Endothelial cell of umbilical vein (primary cell): ENCODE data around the gene TUBG2. TPM values are rescaled to one million over a fixed set of nuclear protein-coding genes. Genes with fewer than 3 reads are reported as not detected.

Experiments
- BruUV-seq: library from RNA; stranded (reverse); fragments of 400-500 nt; replicated peaks from 2 replicates; lab custom pipeline; 2021; lab: Mats Ljungman, UMichigan
- CTCF ChIA-PET: fragments of 300-600, 350-600 bp; sonication (Branson Sonifier 250); formaldehyde crosslinking; loops from one replicate; lab custom pipeline; 2021; ENCODE audit warnings: antibody characterized with exemption, inconsistent platforms; lab: Charles Lee
- POLR2A ChIA-PET: fragments of 300-600, 350-600 bp; sonication (Branson Sonifier 250); formaldehyde crosslinking; loops from one replicate; lab custom pipeline; 2021; ENCODE audit warnings: antibody characterized with exemption, inconsistent platforms; lab: Charles Lee
- DNase-seq: peaks from one replicate; pipeline ENCODE4 v3.0.0-alpha.2; 2011; ENCODE audit warnings: low read depth, low spot score
- FAIRE-seq: peaks from 2 replicates; lab custom pipeline; 2011; peaks lifted over from hg19 to GRCh38; lab: Jason Lieb, UNC
- H2AFZ ChIP-seq: 2 replicates; pipeline ENCODE4 v1.6.0; 2012; ENCODE audit warnings: low read depth, low read length, control low read depth, inconsistent platforms
- H3K27ac ChIP-seq: 2 replicates; pipeline ENCODE4 v1.5.1; 2011; ENCODE audit warnings: low read depth, mild to moderate bottlenecking, control low read depth, low read length, moderate library complexity; ENCODE audit not compliant: insufficient read depth
- H3K27me3 ChIP-seq, 2 experiments: 2 replicates each; pipeline versions ENCODE4 v1.6.0 to v1.6.1; 2011; ENCODE audit warnings: low read length in 2 of 2, mixed read lengths in 1 of 2; ENCODE audit not compliant: control insufficient read depth in 2 of 2, insufficient read depth in 2 of 2
- H3K36me3 ChIP-seq, 2 experiments: 2 replicates in 1 of 2; 3 replicates in 1 of 2; pipeline ENCODE4 v1.5.1; 2011; ENCODE audit warnings: low read length in 2 of 2, mild to moderate bottlenecking in 1 of 2, moderate library complexity in 1 of 2; ENCODE audit not compliant: control insufficient read depth in 2 of 2, insufficient read depth in 2 of 2; ENCODE audit errors: extremely low read depth in 1 of 2
- H3K4me1 ChIP-seq: 3 replicates; pipeline ENCODE4 v1.5.1; 2011; ENCODE audit warnings: mild to moderate bottlenecking, low read length; ENCODE audit not compliant: control insufficient read depth, insufficient read depth; ENCODE audit errors: extremely low read depth
- H3K4me2 ChIP-seq: 2 replicates; pipeline ENCODE4 v1.6.1; 2011; ENCODE audit warnings: low read length, control low read depth, mixed read lengths; ENCODE audit not compliant: insufficient read depth
- H3K4me3 ChIP-seq, 3 experiments: fragments of 200-600 bp in 1 of 3; sonication (generic), shearing (Covaris generic) in 1 of 3; replicated peaks in 1 of 3; 2 replicates each; pipeline ENCODE4 v1.5.1; 2011 to 2016; ENCODE audit warnings: control low read depth in 3 of 3, low read length in 3 of 3, mild to moderate bottlenecking in 2 of 3, inconsistent platforms in 1 of 3, low read depth in 1 of 3, moderate library complexity in 1 of 3; ENCODE audit not compliant: insufficient read depth in 1 of 3
- H3K79me2 ChIP-seq: 2 replicates; pipeline ENCODE4 v1.6.0; 2012; ENCODE audit warnings: low read length, inconsistent platforms; ENCODE audit not compliant: control insufficient read depth, insufficient read depth
- H3K9ac ChIP-seq: replicated peaks from 2 replicates; pipeline ENCODE3; 2011; ENCODE audit warnings: low read length, control low read depth; ENCODE audit not compliant: insufficient read depth; ENCODE audit errors: extremely low read depth
- H3K9me1 ChIP-seq: replicated peaks from 3 replicates; pipeline ENCODE4 v1.6.0; 2011; ENCODE audit warnings: mild to moderate bottlenecking, low read length; ENCODE audit not compliant: control insufficient read depth, insufficient read depth; ENCODE audit errors: extremely low read depth
- H3K9me3 ChIP-seq: replicated peaks from 2 replicates; pipeline ENCODE4 v1.5.1; 2012; ENCODE audit warnings: low read length, inconsistent platforms; ENCODE audit not compliant: control insufficient read depth, insufficient read depth
- H4K20me1 ChIP-seq: replicated peaks from 2 replicates; pipeline ENCODE3; 2011; ENCODE audit warnings: mild to moderate bottlenecking, low read length; ENCODE audit not compliant: control insufficient read depth, insufficient read depth; ENCODE audit errors: extremely low read depth
- EZH2 ChIP-seq: IDR thresholded peaks from 2 replicates; pipeline ENCODE4 v1.6.1; 2012; ENCODE audit warnings: borderline replicate concordance, low read depth, mild to moderate bottlenecking, moderate library complexity, low read length, inconsistent platforms; ENCODE audit not compliant: severe bottlenecking
- FOS ChIP-seq: IDR thresholded peaks from 2 replicates; pipeline ENCODE4 v1.6.1; 2011; ENCODE audit warnings: mild to moderate bottlenecking, low read length, moderate library complexity, borderline replicate concordance; ENCODE audit not compliant: insufficient read depth
- GATA2 ChIP-seq: IDR thresholded peaks from 2 replicates; pipeline ENCODE4 v1.7.0; 2011; ENCODE audit warnings: low read depth, mild to moderate bottlenecking, moderate library complexity, mixed read lengths, low read length; ENCODE audit not compliant: insufficient read length, insufficient read depth
- JUN ChIP-seq: IDR thresholded peaks from 2 replicates; pipeline ENCODE4 v1.6.1; 2011; ENCODE audit warnings: borderline replicate concordance, low read depth; ENCODE audit not compliant: insufficient read length, insufficient read depth
- MAX ChIP-seq: IDR thresholded peaks from 2 replicates; pipeline ENCODE4 v1.6.1; 2011; ENCODE audit not compliant: insufficient read depth, insufficient read length
- MYC ChIP-seq: IDR thresholded peaks from one replicate; pipeline ENCODE4 v1.6.1; 2011; ENCODE audit warnings: mild to moderate bottlenecking, low read depth, low read length
- POLR2A ChIP-seq: IDR thresholded peaks from 2 replicates; pipeline ENCODE4 v1.6.1; 2012; ENCODE audit warnings: low read depth, mild to moderate bottlenecking, control low read depth, low read length
- POLR2AphosphoS5 ChIP-seq: IDR thresholded peaks from 2 replicates; pipeline ENCODE4 v1.6.1; 2012; ENCODE audit warnings: low read depth, mild to moderate bottlenecking, control low read depth, low read length, moderate library complexity; ENCODE audit not compliant: insufficient read depth
- dilution Hi-C: fragments of 300-500 bp; cut with MboI; formaldehyde crosslinking; loops from one replicate; pipeline ENCODE4 v1.15.0; 2019; ENCODE audit warnings: low sequenced_read_pairs; ENCODE audit not compliant: extremely low pct_ligation_motif_present
- intact Hi-C: fragments of 100-400 bp; cut with micrococcal nuclease; formaldehyde crosslinking; loops from one replicate; pipeline ENCODE4 v1.10.0; 2022
- polyA plus RNA-seq, 4 experiments: library from polyadenylated mRNA; depleted of rRNA in 3 of 4; stranded (reverse) in 3 of 4; unstranded in 1 of 4; fragments of >200 nt; gene quantifications; 2 replicates each; pipeline versions ENCODE4 v1.2.1 to v1.2.3, GENCODE V29; 2011 to 2012; ENCODE audit warnings: missing spikeins in 1 of 4
- total RNA-seq: library from RNA; stranded (reverse); gene quantifications from 2 replicates; pipeline ENCODE4 v1.2.3, GENCODE V29; 2021
- TF ChIP-seq, protein P1 (sequence below), 2 donors: IDR thresholded peaks; 1 replicate in 1 of 2; 2 replicates in 1 of 2; pipeline ENCODE4 v1.5.1; 2011; ENCODE audit warnings: low read length in 2 of 2, mild to moderate bottlenecking in 2 of 2, moderate library complexity in 2 of 2, control low read depth in 1 of 2, inconsistent platforms in 1 of 2, low read depth in 1 of 2; ENCODE audit not compliant: insufficient read depth in 1 of 2; ENCODE audit errors: extremely low read depth in 1 of 2

The TUBG2 gene
- total and polyA plus RNA-seq, 2 donors (not counting 3 experiments of a cell fraction or from before 2014, with no cell fraction given) = 13.2 to 17.7 TPM

DNA sequence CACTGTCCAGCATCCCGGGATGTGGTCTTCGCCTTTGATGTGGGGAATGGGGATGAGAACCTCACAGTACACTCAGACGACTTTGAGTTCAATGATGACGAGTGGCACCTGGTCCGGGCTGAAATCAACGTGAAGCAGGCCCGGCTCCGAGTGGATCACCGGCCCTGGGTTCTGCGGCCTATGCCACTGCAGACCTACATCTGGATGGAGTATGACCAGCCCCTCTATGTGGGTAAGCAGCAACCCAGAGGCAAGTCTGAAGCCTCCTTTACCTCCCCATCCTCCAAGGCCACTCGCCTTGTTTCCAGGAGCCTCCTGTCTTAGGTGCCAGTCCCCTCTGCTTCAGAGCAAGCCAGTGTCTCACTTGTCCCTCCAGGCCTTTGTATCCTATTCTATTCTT is 33.4 kb downstream of the TUBG2 start:
- ChIA-PET CTCF (interaction anchor here (1.9 kb wide), 1 partner anchor 114 kb away, joined by 9 read pairs; the partner anchor contains the start of gene PSMC3IP), POLR2A (interaction anchor here (0.7 kb wide), 1 partner anchor 110 kb away, joined by 3 read pairs; no protein-coding TSS in a partner anchor)
- FAIRE-seq (no peak), DNase-seq (no peak)
- intact Hi-C loops (no loop called here), dilution Hi-C loops (no loop called here)
- Histone ChIP-seq H3K4me2 (no peak overlapping the region), H3K79me2 (no peaks in the 10 kb centered on the region), H3K36me3 (peaks cover 2 to 7% of the 10 kb centered on the region in 2 experiments), H3K4me3 (no peak overlapping the region), H3K9ac (no peak overlapping the region), H2AFZ (no peak overlapping the region), H4K20me1 (no peaks in the 10 kb centered on the region), H3K27me3 (no peaks in the 10 kb centered on the region), H3K27ac (no peak overlapping the region), H3K9me1 (no peaks in the 10 kb centered on the region), H3K9me3 (no peaks in the 10 kb centered on the region), H3K4me1 (no peaks in the 10 kb centered on the region)
- no TSS peak for BruUV-seq
- TF ChIP-seq MYC (no peak), JUN (no peak), POLR2A (no peak), FOS (no peak), GATA2 (no peak), MAX (no peak), POLR2AphosphoS5 (no peak), EZH2 (no peak)
- TF ChIP-seq, protein P1, sequence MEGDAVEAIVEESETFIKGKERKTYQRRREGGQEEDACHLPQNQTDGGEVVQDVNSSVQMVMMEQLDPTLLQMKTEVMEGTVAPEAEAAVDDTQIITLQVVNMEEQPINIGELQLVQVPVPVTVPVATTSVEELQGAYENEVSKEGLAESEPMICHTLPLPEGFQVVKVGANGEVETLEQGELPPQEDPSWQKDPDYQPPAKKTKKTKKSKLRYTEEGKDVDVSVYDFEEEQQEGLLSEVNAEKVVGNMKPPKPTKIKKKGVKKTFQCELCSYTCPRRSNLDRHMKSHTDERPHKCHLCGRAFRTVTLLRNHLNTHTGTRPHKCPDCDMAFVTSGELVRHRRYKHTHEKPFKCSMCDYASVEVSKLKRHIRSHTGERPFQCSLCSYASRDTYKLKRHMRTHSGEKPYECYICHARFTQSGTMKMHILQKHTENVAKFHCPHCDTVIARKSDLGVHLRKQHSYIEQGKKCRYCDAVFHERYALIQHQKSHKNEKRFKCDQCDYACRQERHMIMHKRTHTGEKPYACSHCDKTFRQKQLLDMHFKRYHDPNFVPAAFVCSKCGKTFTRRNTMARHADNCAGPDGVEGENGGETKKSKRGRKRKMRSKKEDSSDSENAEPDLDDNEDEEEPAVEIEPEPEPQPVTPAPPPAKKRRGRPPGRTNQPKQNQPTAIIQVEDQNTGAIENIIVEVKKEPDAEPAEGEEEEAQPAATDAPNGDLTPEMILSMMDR (IDR thresholded peaks at IDR 0.05; ENCODE audit: extremely low read depth in 1 of 2, insufficient read depth in 1 of 2, low read depth in 1 of 2, low read length in 2 of 2) = no peak
